RWPE1 (cell line): ENCODE data around the gene SIRT3.
A peak's percentile ranks its signal among the peaks of the same experiment; 100 is the strongest.

Experiments
- CTCF ChIA-PET: fragments of 350-600 bp; sonication (Branson Sonifier 250); formaldehyde crosslinking; extraction: SDS; loops from one replicate; lab custom pipeline; 2021; lab: Yijun Ruan, JAX
- POLR2A ChIA-PET: fragments of 400-600 bp; formaldehyde crosslinking; extraction: SDS; loops from one replicate; lab custom pipeline; 2020; ENCODE audit warnings: antibody characterized with exemption; ENCODE audit not compliant: low non-redundant PET; lab: Yijun Ruan, JAX
- DNase-seq: peaks from one replicate; pipeline ENCODE4 v3.0.0; 2012; ENCODE audit warnings: low spot score
- H3K27ac ChIP-seq: fragments of 450-650 bp; 2 replicates; pipeline ENCODE4 v1.5.1; 2017
- CTCF ChIP-seq: fragments of 450-650 bp; conservative IDR thresholded peaks from 2 replicates; pipeline ENCODE4 v1.5.1; 2017; ENCODE audit warnings: low read depth, mild to moderate bottlenecking

Gene SIRT3

DNA sequence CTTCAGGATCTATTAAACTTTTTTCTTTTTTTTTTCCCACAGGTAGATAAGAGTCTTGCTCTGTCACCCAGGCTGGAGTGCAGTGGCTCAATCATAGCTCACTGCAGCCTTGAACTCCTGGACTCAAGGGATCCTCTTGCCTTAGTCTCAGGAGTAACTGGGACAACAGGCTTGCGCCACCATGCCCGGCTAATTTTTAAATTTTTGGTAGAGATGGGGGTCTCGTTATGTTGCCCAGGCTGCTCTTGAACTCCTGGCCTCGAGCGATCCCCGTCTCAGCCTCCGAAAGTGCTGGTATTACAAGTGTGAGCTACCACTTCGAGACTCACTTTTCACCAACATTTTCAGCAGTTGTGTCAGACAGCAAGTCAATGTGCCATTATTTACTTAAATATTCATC, 962 bp downstream of the SIRT3 start:
- ChIA-PET POLR2A (interaction anchor here (0.7 to 1.0 kb wide), 2 partner anchors 19 to 30 kb away, joined by 3 read pairs; no protein-coding TSS in a partner anchor), CTCF (no interaction called here)
- no peak for TF ChIP-seq CTCF
- no peak for DNase-seq
- peak overlapping the region; percentile 94; the same call in 1 of the 2 replicates for H3K27ac ChIP-seq

- no peak for DNase-seq
- POLR2A ChIA-PET = no interaction called here
- H3K27ac ChIP-seq = 0 out of 2 replicates have a peak overlapping the region, but pooled peaks have one; percentile 6
- TF ChIP-seq CTCF = no peak
- CTCF ChIA-PET = no interaction called here
Observed at GRCh38 chr11:232783-233565, 3.2 kb downstream of the SIRT3 start.

GRCh38 chr11:230431-230830, 5.7 kb downstream of the SIRT3 start:
- H3K27ac ChIP-seq = no peak overlapping the region
- ChIA-PET POLR2A (no interaction called here), CTCF (interaction anchor here (1.2 kb wide), 1 partner anchor 21 kb away, joined by 3 read pairs; no protein-coding TSS in a partner anchor)
- no peak for TF ChIP-seq CTCF
- no peak for DNase-seq

GRCh38 chr11:227824-228379, 8.2 kb downstream of the SIRT3 start:
- TF ChIP-seq CTCF = no peak
- no peak overlapping the region for H3K27ac ChIP-seq
- DNase-seq = no peak
- ChIA-PET POLR2A (no interaction called here), CTCF (no interaction called here)

- no peak for TF ChIP-seq CTCF
- H3K27ac ChIP-seq = no peak overlapping the region
- ChIA-PET CTCF (no interaction called here), POLR2A (no interaction called here)
- no peak for DNase-seq
Observed at GRCh38 chr11:225734-226453, 10.2 kb downstream of the SIRT3 start.

DNA sequence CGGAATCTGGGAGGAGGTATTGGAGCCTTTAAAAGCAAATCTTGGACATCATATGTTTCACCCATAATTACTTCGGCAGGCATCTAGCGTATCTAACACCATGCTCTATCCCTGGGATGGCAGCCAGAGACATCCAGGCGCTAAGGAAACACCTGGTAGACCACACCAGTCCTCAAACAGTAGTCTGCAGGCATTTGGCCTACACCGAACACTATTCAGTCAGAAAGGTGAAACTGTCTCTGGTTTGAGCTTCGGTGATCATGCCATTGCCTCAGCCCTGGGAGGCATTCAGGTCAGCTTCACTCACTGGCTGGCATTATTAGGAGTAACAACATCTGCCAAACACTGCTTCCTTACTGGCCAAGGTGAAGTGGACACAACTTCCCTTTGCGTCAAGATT, 11.7 kb downstream of the SIRT3 start:
- ChIA-PET POLR2A (no interaction called here), CTCF (no interaction called here)
- H3K27ac ChIP-seq = peak overlapping the region; percentile 72; the same call in 1 of the 2 replicates
- DNase-seq = no peak
- no peak for TF ChIP-seq CTCF
